ENCODE measurements around the gene DLX4. TPM values are rescaled to one million over a fixed set of nuclear protein-coding genes. Genes with fewer than 3 reads are reported as not detected.

Gene DLX4
- total RNA-seq, 1 experiment from 2014 or later: 1.3 TPM

DNA sequence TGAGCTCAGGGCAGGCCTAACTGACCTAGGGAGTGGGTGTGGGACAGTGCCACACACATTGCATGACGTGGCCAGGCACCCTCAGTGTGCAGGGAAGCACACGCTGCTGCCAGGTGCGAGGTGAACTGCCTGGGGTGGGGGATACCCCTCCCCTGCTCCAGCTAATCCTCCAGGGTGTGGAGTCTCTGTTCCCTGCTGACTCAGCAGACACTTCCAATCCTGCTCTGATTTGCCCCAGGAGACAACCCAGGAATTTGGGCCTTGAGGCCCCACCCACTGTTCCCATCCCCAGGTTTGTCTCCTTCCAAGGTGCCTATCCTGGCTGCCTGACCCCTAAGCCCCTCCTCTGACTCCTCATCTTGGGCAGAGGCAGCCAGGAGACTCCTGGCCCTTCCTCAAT lies 15.3 kb downstream of the DLX4 start (continued):
- TF ChIP-seq, protein P1, sequence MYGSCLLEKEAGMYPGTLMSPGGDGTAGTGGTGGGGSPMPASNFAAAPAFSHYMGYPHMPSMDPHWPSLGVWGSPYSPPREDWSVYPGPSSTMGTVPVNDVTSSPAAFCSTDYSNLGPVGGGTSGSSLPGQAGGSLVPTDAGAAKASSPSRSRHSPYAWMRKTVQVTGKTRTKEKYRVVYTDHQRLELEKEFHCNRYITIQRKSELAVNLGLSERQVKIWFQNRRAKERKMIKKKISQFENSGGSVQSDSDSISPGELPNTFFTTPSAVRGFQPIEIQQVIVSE (CRISPR knock-in tag; IDR thresholded peaks at IDR 0.05; ENCODE audit: borderline replicate concordance): no peak
- TF ChIP-seq SMAD4 (CRISPR knock-in tag; IDR thresholded peaks at IDR 0.05): no peak

DNA sequence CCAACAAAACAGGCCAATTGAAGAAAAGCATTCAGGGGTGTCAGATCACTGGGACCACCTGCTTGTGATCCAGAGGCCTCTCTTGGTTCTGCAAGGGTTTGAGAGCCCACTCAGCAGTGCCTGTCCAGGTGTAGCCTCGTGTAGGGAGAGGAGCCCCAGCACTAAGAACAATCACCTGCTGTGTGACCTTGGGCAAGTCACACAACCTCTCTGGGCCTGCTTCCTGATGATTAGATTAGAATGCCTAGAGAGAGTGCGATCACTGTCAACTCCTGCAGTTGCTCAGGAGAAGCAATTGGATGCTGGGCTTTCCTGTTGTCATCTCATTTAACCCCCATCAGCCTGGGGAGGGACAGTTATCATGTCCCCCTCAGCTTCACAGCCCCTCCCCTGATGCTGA lies 15.8 kb downstream of the DLX4 start:
- no peaks in the 10 kb centered on the region for H3K9me3 Mint-ChIP-seq
- ChIA-PET POLR2A (interaction anchor here (1.2 kb wide), 1 partner anchor 109 kb away, joined by 3 read pairs; no protein-coding TSS in a partner anchor), CTCF (interaction anchor here (1.3 to 1.8 kb wide), 3 partner anchors 12 to 105 kb away, joined by 4 to 8 read pairs (median 5); no protein-coding TSS in a partner anchor)
- H3K4me3 Mint-ChIP-seq: no peak overlapping the region
- H3K27me3 Mint-ChIP-seq (ENCODE audit: low read depth): peaks cover 93% of the 10 kb centered on the region
- DNase-seq (ENCODE audit: low spot score) (no peak), ATAC-seq (no peak)
- peaks cover 34% of the 10 kb centered on the region for H3K4me1 Mint-ChIP-seq
- no peak overlapping the region for H3K27ac Mint-ChIP-seq
- H3K36me3 Mint-ChIP-seq: no peaks in the 10 kb centered on the region
- TF ChIP-seq ZNF219 (CRISPR knock-in tag; IDR thresholded peaks at IDR 0.05; ENCODE audit: borderline replicate concordance): no peak
- TF ChIP-seq, protein P1 (CRISPR knock-in tag; IDR thresholded peaks at IDR 0.05; ENCODE audit: borderline replicate concordance): no peak
- no peak for TF ChIP-seq NFE2L1 (CRISPR knock-in tag; IDR thresholded peaks at IDR 0.05)
- no peak for TF ChIP-seq JUN (CRISPR knock-in tag; IDR thresholded peaks at IDR 0.05)
- TF ChIP-seq, protein P2, sequence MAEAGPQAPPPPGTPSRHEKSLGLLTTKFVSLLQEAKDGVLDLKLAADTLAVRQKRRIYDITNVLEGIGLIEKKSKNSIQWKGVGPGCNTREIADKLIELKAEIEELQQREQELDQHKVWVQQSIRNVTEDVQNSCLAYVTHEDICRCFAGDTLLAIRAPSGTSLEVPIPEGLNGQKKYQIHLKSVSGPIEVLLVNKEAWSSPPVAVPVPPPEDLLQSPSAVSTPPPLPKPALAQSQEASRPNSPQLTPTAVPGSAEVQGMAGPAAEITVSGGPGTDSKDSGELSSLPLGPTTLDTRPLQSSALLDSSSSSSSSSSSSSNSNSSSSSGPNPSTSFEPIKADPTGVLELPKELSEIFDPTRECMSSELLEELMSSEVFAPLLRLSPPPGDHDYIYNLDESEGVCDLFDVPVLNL (CRISPR knock-in tag; IDR thresholded peaks at IDR 0.05; ENCODE audit: borderline replicate concordance, low read depth): no peak
- no peak for TF ChIP-seq ETV6 (CRISPR knock-in tag; IDR thresholded peaks at IDR 0.05)
- TF ChIP-seq CREM (CRISPR knock-in tag; IDR thresholded peaks at IDR 0.05): no peak
- no peak for TF ChIP-seq GABPB1 (CRISPR knock-in tag; IDR thresholded peaks at IDR 0.05)
- no peak for TF ChIP-seq SOX15 (CRISPR knock-in tag; IDR thresholded peaks at IDR 0.05)
- TF ChIP-seq, protein P3, sequence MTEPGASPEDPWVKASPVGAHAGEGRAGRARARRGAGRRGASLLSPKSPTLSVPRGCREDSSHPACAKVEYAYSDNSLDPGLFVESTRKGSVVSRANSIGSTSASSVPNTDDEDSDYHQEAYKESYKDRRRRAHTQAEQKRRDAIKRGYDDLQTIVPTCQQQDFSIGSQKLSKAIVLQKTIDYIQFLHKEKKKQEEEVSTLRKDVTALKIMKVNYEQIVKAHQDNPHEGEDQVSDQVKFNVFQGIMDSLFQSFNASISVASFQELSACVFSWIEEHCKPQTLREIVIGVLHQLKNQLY (CRISPR knock-in tag; IDR thresholded peaks at IDR 0.05): no peak
- TF ChIP-seq SMAD3 (CRISPR knock-in tag; IDR thresholded peaks at IDR 0.05; ENCODE audit: borderline replicate concordance): no peak
- TF ChIP-seq ATF1 (CRISPR knock-in tag; IDR thresholded peaks at IDR 0.05): no peak
- TF ChIP-seq, protein P4, sequence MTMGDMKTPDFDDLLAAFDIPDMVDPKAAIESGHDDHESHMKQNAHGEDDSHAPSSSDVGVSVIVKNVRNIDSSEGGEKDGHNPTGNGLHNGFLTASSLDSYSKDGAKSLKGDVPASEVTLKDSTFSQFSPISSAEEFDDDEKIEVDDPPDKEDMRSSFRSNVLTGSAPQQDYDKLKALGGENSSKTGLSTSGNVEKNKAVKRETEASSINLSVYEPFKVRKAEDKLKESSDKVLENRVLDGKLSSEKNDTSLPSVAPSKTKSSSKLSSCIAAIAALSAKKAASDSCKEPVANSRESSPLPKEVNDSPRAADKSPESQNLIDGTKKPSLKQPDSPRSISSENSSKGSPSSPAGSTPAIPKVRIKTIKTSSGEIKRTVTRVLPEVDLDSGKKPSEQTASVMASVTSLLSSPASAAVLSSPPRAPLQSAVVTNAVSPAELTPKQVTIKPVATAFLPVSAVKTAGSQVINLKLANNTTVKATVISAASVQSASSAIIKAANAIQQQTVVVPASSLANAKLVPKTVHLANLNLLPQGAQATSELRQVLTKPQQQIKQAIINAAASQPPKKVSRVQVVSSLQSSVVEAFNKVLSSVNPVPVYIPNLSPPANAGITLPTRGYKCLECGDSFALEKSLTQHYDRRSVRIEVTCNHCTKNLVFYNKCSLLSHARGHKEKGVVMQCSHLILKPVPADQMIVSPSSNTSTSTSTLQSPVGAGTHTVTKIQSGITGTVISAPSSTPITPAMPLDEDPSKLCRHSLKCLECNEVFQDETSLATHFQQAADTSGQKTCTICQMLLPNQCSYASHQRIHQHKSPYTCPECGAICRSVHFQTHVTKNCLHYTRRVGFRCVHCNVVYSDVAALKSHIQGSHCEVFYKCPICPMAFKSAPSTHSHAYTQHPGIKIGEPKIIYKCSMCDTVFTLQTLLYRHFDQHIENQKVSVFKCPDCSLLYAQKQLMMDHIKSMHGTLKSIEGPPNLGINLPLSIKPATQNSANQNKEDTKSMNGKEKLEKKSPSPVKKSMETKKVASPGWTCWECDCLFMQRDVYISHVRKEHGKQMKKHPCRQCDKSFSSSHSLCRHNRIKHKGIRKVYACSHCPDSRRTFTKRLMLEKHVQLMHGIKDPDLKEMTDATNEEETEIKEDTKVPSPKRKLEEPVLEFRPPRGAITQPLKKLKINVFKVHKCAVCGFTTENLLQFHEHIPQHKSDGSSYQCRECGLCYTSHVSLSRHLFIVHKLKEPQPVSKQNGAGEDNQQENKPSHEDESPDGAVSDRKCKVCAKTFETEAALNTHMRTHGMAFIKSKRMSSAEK (CRISPR knock-in tag; IDR thresholded peaks at IDR 0.05; ENCODE audit: borderline replicate concordance): no peak
- TF ChIP-seq ZBTB21 (CRISPR knock-in tag; IDR thresholded peaks at IDR 0.05; ENCODE audit: borderline replicate concordance): no peak
- TF ChIP-seq, protein P5, sequence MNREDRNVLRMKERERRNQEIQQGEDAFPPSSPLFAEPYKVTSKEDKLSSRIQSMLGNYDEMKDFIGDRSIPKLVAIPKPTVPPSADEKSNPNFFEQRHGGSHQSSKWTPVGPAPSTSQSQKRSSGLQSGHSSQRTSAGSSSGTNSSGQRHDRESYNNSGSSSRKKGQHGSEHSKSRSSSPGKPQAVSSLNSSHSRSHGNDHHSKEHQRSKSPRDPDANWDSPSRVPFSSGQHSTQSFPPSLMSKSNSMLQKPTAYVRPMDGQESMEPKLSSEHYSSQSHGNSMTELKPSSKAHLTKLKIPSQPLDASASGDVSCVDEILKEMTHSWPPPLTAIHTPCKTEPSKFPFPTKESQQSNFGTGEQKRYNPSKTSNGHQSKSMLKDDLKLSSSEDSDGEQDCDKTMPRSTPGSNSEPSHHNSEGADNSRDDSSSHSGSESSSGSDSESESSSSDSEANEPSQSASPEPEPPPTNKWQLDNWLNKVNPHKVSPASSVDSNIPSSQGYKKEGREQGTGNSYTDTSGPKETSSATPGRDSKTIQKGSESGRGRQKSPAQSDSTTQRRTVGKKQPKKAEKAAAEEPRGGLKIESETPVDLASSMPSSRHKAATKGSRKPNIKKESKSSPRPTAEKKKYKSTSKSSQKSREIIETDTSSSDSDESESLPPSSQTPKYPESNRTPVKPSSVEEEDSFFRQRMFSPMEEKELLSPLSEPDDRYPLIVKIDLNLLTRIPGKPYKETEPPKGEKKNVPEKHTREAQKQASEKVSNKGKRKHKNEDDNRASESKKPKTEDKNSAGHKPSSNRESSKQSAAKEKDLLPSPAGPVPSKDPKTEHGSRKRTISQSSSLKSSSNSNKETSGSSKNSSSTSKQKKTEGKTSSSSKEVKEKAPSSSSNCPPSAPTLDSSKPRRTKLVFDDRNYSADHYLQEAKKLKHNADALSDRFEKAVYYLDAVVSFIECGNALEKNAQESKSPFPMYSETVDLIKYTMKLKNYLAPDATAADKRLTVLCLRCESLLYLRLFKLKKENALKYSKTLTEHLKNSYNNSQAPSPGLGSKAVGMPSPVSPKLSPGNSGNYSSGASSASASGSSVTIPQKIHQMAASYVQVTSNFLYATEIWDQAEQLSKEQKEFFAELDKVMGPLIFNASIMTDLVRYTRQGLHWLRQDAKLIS (CRISPR knock-in tag; IDR thresholded peaks at IDR 0.05; ENCODE audit: borderline replicate concordance): no peak
- TF ChIP-seq, protein P6, sequence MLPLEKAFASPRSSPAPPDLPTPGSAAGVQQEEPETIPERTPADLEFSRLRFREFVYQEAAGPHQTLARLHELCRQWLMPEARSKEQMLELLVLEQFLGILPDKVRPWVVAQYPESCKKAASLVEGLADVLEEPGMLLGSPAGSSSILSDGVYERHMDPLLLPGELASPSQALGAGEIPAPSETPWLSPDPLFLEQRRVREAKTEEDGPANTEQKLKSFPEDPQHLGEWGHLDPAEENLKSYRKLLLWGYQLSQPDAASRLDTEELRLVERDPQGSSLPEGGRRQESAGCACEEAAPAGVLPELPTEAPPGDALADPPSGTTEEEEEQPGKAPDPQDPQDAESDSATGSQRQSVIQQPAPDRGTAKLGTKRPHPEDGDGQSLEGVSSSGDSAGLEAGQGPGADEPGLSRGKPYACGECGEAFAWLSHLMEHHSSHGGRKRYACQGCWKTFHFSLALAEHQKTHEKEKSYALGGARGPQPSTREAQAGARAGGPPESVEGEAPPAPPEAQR (CRISPR knock-in tag; IDR thresholded peaks at IDR 0.05): no peak
- no peak for TF ChIP-seq USF1 (CRISPR knock-in tag; IDR thresholded peaks at IDR 0.05)
- TF ChIP-seq ELF4 (CRISPR knock-in tag; IDR thresholded peaks at IDR 0.05; ENCODE audit: low read depth): no peak
